ENCODE measurements around the gene EML3. TPM values are rescaled to one million over a fixed set of nuclear protein-coding genes. Genes with fewer than 3 reads are reported as not detected.

The EML3 gene
- total RNA-seq, 1 donor from 2014 or later: 26.7 TPM

- peaks cover 4% of the 10 kb centered on the region for H3K4me1 Mint-ChIP-seq (ENCODE audit: low read depth, unreplicated experiment)
- H3K9me3 Mint-ChIP-seq (ENCODE audit: unreplicated experiment): peaks cover 5% of the 10 kb centered on the region
- peak overlapping the region; percentile 15 for H3K4me3 Mint-ChIP-seq (ENCODE audit: unreplicated experiment)
- H3K36me3 Mint-ChIP-seq (ENCODE audit: unreplicated experiment): no peaks in the 10 kb centered on the region
- DNase-seq: no peak
- no peak for TF ChIP-seq CTCF (IDR thresholded peaks at IDR 0.05; ENCODE audit: partially characterized antibody, unreplicated experiment)
- peak overlapping the region; percentile 48 for H3K27ac Mint-ChIP-seq (ENCODE audit: unreplicated experiment)
- peaks cover 7% of the 10 kb centered on the region for H3K27me3 Mint-ChIP-seq (ENCODE audit: unreplicated experiment)
Measured at GRCh38 chr11:62614275-62614674, 1.7 kb upstream of the EML3 start.

DNA sequence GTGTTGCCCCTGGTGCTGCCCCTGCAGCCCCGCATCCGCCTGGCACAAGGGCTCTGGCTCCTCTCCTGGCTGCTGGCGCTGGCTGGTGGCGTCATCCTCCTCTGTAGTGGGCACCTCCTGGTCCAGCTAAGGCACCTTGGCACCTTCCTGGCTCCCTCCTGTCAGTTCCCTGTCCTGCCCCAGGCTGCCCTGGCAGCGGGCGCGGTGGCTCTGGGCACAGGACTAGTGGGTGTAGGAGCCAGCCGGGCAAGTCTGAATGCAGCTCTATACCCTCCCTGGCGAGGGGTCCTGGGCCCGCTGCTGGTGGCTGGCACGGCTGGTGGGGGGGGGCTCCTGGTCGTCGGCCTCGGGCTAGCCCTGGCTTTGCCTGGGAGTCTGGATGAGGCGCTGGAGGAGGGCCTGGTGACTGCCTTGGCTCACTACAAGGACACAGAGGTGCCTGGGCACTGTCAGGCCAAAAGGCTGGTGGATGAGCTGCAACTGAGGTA, 760 bp upstream of the EML3 start:
- peaks cover 7% of the 10 kb centered on the region for H3K27me3 Mint-ChIP-seq (ENCODE audit: unreplicated experiment)
- H3K4me3 Mint-ChIP-seq (ENCODE audit: unreplicated experiment): no peak overlapping the region
- peak; percentile 41 for DNase-seq
- H3K27ac Mint-ChIP-seq (ENCODE audit: unreplicated experiment): no peak overlapping the region
- H3K9me3 Mint-ChIP-seq (ENCODE audit: unreplicated experiment): peaks cover 5% of the 10 kb centered on the region
- H3K4me1 Mint-ChIP-seq (ENCODE audit: low read depth, unreplicated experiment): peaks cover 4% of the 10 kb centered on the region
- no peak for TF ChIP-seq CTCF (IDR thresholded peaks at IDR 0.05; ENCODE audit: partially characterized antibody, unreplicated experiment)
- no peaks in the 10 kb centered on the region for H3K36me3 Mint-ChIP-seq (ENCODE audit: unreplicated experiment)

GRCh38 chr11:62611705-62612365, 740 bp downstream of the EML3 start:
- peaks cover 8% of the 10 kb centered on the region for H3K27me3 Mint-ChIP-seq (ENCODE audit: unreplicated experiment)
- H3K4me1 Mint-ChIP-seq (ENCODE audit: low read depth, unreplicated experiment): peaks cover 4% of the 10 kb centered on the region
- peaks cover 5% of the 10 kb centered on the region for H3K9me3 Mint-ChIP-seq (ENCODE audit: unreplicated experiment)
- H3K4me3 Mint-ChIP-seq (ENCODE audit: unreplicated experiment): peak overlapping the region; percentile 93
- TF ChIP-seq CTCF (IDR thresholded peaks at IDR 0.05; ENCODE audit: partially characterized antibody, unreplicated experiment): no peak
- peak; percentile 27 for DNase-seq
- no peaks in the 10 kb centered on the region for H3K36me3 Mint-ChIP-seq (ENCODE audit: unreplicated experiment)
- peak overlapping the region; percentile 70 for H3K27ac Mint-ChIP-seq (ENCODE audit: unreplicated experiment)

DNA sequence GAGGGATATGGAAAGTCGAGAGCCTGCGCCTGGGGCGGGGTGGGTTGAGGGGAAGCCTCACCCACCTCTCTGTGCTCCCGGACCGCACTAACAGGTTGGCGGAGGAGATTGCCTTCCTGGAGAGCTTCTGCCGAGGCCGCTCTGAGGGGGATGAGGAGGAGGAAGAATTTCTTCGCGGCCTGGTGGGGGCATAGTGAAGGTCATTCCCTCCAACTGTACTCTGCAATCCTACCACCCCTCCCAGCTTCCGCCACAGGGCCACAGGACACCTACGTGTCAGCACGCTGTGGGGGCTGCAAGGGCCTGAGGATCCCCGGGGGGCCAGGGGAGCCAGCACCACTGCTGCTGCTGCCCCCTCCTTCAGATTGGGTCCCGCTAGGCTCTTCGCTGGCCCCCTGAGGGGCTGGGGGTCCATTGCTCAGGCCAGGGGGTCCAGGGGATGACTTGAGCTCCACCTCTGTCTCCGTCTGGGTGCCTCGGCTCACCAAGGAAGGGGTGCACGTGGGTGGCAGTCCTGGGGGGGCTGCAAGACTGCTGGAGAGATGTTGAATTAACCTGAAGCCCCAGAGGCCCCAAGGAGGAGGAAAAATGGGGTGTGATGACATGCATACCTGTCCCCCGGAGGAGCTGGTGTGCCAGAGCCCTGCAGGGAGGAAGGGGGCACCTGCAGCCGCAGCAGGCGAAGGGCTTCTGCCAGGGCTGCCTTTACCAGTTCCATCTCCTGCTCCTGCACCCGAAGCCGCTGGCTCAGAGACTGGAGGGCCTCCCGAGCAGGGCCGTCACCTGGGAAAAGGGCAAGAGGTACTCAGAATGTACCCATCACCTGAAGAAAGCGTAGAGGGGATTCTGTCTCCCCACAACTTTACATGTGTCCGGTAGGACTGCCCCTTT, 1.5 kb downstream of the EML3 start:
- Mint-ChIP-seq H3K4me1 (ENCODE audit: low read depth, unreplicated experiment) (peaks cover 4% of the 10 kb centered on the region), H3K27me3 (ENCODE audit: unreplicated experiment) (peaks cover 8% of the 10 kb centered on the region), H3K36me3 (ENCODE audit: unreplicated experiment) (no peaks in the 10 kb centered on the region), H3K9me3 (ENCODE audit: unreplicated experiment) (peaks cover 7% of the 10 kb centered on the region), H3K27ac (ENCODE audit: unreplicated experiment) (no peak overlapping the region), H3K4me3 (ENCODE audit: unreplicated experiment) (peak overlapping the region; percentile 93)
- DNase-seq: no peak
- TF ChIP-seq CTCF (IDR thresholded peaks at IDR 0.05; ENCODE audit: partially characterized antibody, unreplicated experiment): no peak

Data from glutamatergic neuron (in vitro differentiated cells).